Stimulated activated naive CD8-positive, alpha-beta T cell treated with anti-CD3 and anti-CD28 coated beads, Interleukin-15, amount 100 ng/mL, for 72 hours (primary cell): Measurements from ENCODE around the gene SLC4A5.

Experiments
- ATAC-seq: fragments of 150-1000 bp; cut with Tn5 transposase; 2 replicates; pipeline ENCODE4 v1.10.0; 2021; ENCODE audit warnings: mild to moderate bottlenecking, moderate library complexity
- DNase-seq, 2 donors: peaks; one replicate each; pipeline ENCODE4 v3.0.0; 2021 to 2022
- H3K27ac Mint-ChIP-seq, 2 donors: one replicate each; pipeline ENCODE4 v1.8.0; 2022; ENCODE audit warnings: mild to moderate bottlenecking in 2 of 2, mixed read lengths in 2 of 2, moderate library complexity in 2 of 2
- H3K27me3 Mint-ChIP-seq: one replicate; pipeline ENCODE4 v1.8.0; 2022; ENCODE audit warnings: mixed read lengths
- H3K4me1 Mint-ChIP-seq: one replicate; pipeline ENCODE4 v1.8.0; 2022; ENCODE audit warnings: mild to moderate bottlenecking, mixed read lengths
- H3K4me3 Mint-ChIP-seq, 2 donors: one replicate each; pipeline ENCODE4 v1.8.0; 2022; ENCODE audit warnings: mild to moderate bottlenecking in 2 of 2, mixed read lengths in 2 of 2, moderate library complexity in 1 of 2
- H3K9me3 Mint-ChIP-seq, 2 donors: one replicate each; pipeline ENCODE4 v1.8.0; 2022; ENCODE audit warnings: mixed read lengths in 2 of 2

The SLC4A5 gene

GRCh38 chr2:74177696-74178095, 165.5 kb downstream of the SLC4A5 start:
- ATAC-seq = no peak
- peaks cover 54% of the 10 kb centered on the region for H3K4me1 Mint-ChIP-seq
- peaks cover 0 to 4% of the 10 kb centered on the region in 2 donors for H3K9me3 Mint-ChIP-seq
- H3K4me3 Mint-ChIP-seq = peak overlapping the region; percentile 88 to 90
- no peak for DNase-seq
- H3K27ac Mint-ChIP-seq = peak overlapping the region in 1 of 2 donors; percentile 93
- H3K27me3 Mint-ChIP-seq = no peaks in the 10 kb centered on the region

- no peak for DNase-seq
- H3K4me1 Mint-ChIP-seq = peaks cover 57% of the 10 kb centered on the region
- H3K27me3 Mint-ChIP-seq = no peaks in the 10 kb centered on the region
- no peak overlapping the region for H3K27ac Mint-ChIP-seq
- H3K4me3 Mint-ChIP-seq = peak overlapping the region in 1 of 2 donors; percentile 88
- H3K9me3 Mint-ChIP-seq = peaks cover 0 to 4% of the 10 kb centered on the region in 2 donors
- no peak for ATAC-seq
Observed at GRCh38 chr2:74174909-74175308, 168.3 kb downstream of the SLC4A5 start.

- no peaks in the 10 kb centered on the region for H3K9me3 Mint-ChIP-seq
- ATAC-seq (peak; percentile 100), DNase-seq (peak in 1 of 2 donors; percentile 31)
- peak overlapping the region; percentile 27 to 73 for H3K27ac Mint-ChIP-seq
- H3K4me1 Mint-ChIP-seq = peaks cover 38% of the 10 kb centered on the region
- peak overlapping the region; percentile 19 to 36 for H3K4me3 Mint-ChIP-seq
- H3K27me3 Mint-ChIP-seq = no peaks in the 10 kb centered on the region
Observed at GRCh38 chr2:74168739-74169138, 174.5 kb downstream of the SLC4A5 start.
